NCI-H1105 (cell line): ENCODE measurements around the gene ATP6V1E1.
A peak's percentile ranks its signal among the peaks of the same experiment; 100 is the strongest.
"Not testable (repeated sequence)": the region's sequence is repeated elsewhere in the genome, so short reads cannot be mapped to it uniquely, and the experiment has no call there.

ENCODE experiments used
- DNase-seq: peaks from one replicate; lab custom pipeline; 2025; lab: John Stamatoyannopoulos, UW

The ATP6V1E1 gene

DNA sequence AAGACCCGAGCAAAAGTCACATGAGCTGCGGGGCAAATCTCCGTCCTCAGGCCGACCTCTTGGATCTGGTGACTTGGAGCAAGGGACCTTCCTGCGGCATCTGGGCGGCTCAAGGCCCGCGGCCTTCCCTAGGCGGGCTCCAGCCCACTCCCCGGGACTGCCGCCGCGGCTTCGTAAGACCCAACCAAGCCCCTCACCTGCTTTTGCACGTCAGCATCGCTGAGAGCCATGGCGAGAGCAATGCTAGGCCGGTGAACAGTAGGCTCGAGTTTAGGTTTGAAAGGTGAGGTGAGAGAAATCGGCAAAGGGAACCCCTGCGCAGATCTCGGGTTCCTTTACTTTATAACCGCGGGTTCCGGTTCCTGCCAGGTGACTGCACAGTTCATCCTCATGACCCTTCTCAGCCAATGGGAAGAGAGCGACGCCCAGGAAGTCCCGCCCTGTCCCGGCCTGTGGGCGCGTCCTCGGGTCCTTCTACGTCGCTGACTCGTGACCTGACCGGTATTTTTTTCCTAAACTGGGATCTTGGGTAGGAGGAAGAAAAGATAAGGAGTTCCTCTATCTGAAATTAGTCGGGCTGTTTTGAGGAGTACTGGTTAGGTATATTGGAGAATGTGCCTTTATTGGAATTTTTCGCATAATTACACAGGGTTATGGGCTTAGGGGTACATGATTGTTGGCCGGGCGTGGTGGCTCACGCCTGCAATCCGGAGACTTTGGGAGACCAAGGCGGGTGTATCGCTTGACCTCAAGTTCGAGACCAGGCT is at the start of gene ATP6V1E1:
Gene ATP6V1E1 (minus strand): TSS at position 344 of the 767 bp plus-strand sequence. CDS start 114 bp downstream, at position 230.
- DNase-seq, result peak; percentile 90

DNA sequence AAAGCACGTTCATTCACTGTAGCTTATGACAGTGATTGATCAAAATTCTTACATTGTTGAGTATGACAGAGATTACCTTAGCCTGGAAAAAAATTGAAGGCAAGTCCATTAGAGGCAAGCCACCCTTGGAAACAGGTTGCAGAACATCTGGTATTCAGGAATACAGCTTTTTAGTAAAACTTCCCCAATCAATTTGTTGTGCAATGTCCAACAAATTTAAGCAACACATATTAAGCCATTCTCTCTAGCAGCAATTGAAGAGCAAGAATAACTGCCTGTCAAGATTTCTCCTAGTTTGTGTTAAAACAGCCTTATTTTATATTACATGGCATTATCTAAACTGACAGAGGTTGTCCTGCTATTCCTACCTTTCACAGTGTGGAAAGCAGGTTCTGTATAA is 47.0 kb upstream of the ATP6V1E1 start:
- no peak for DNase-seq

DNA sequence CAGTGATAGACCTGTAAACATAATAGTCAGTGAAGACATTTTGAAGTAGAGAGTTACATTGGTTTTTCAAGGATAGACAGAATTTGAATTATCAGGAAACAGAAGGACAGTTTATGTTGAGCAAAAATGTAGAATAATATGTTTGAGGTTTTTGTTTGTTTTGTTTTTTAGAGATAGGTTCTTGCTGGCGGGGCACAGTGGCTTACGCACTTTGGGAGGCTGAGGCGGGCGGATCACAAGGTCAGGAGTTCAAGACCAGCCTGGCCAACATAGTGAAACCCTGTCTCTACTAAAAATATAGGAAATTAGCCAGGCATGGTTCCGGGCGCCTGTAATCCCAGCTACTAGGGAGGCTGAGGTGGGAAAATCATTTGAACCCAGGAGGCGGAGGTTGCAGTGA is 45.6 kb upstream of the ATP6V1E1 start:
- no peak for DNase-seq

DNA sequence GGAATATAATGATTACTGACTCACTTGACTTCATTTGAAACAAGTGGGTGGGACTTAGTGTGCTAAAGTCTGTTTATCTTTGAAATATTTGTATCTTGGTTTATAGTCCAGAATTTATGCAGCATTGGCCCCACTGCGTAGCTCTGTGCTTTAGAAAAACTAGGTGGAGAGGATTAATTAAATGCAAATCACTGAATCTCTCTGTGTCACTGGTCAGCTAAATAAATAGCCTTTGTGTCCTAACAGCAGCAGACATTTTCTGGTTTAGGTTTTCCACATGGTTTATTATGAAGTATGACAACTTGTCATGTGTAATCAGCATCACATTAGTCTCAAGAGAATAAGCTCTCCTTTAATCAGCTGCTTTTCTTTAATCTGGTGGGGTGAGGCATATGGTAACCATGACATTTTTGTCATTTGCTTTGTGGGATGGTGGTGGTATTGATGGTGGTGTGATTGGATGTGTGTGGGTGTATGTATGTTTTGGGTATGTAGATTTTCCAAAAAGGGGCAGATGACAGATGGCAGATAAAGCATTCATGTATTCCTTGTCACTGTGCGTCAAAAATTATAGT is 44.0 kb upstream of the ATP6V1E1 start:
- DNase-seq, result no peak

DNA sequence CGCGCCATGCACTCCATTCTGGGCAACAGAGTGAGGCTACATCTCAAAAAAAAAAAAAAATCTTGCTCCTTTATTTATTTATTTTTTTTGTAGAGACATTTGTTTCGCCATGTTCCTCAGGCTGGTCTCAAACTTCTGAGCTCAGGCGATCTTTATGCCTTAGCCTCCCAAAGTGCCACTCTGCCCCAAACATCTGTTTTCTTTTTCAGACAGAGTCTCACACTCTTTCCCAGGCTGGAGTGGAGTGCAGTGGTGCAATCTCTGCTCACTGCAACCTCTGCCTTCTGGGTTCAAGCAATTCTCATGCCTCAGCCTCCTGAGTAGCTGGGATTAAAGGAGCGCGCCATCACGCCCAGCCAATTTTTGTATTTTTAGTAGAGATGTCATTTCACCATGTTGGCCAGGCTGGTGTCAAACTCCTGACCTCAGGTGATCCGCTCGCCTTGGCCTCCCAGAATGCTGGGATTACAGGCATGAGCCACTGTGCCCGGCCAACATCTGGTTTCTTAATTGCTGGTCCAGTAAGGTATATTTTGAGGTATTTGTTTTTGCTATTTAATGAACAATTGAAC is 43.1 kb upstream of the ATP6V1E1 start:
- not testable (repeated sequence) for DNase-seq

DNA sequence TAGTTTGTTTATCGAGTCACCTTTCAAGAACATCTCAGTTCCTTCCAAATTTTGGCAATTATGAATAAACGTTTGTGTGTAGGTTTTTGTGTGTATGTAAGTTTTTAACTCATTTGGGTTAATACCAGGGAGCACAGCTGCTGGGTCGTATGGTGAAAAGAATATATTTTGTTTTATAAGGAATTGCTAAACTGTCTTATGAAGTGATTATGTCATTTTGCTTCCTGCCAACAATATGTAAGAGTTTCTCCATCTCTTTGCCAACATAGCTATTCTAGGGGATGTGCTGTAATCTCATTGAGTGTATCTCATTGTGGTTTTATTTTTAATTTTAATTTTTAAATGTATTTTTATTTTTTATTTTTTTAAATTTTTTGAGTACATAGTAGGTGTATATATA is 37.3 kb upstream of the ATP6V1E1 start:
- no peak for DNase-seq

DNA sequence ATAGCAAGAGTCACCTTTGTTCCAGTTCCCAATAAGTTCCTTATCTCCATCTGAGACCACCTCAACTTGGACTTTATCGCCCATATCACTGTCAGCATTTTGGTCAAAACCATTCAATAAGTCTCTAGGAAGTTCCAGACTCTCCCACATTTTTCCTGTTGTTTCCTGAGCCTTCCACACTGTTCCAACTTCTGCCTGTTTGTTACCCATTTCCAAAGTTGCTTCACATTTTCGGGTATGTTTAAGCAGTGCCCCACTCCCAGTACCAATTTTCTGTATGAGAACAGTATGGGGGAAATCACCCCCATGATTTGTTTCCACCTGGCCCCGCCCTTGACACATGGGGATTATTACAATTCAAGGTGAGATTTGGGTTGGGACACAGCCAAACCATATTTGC is 36.7 kb upstream of the ATP6V1E1 start:
- DNase-seq, result no peak

GRCh38 chr22:17664414-17665055 is 36.0 kb upstream of the ATP6V1E1 start:
- DNase-seq, result no peak

DNA sequence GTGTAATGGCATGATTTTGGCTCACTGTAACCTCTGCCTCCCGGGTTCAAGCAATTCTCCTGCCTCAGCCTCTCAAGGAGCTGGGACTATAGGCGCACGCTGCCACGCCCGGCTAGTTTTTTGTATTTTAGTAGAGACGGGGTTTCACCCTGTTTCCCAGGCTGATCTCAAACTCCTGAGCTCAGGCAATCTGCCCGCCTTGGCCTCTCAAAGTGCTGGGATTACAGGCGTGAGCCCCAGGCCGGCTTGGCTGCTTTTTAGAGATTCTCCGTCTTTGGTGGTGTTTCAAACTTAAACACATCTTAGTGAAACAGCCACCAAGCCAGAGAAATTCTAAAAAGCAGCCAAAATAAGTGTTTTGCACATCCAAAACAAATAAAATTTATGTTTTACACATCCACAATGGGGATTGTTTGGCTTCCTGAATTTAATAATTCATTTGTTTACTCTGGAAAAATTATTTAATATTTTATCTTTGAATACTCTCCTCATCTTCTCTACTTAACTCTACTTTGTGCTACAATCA is 28.4 kb upstream of the ATP6V1E1 start:
- no peak for DNase-seq

- DNase-seq, result no peak
Measured at GRCh38 chr22:17655289-17655688, 26.7 kb upstream of the ATP6V1E1 start.

DNA sequence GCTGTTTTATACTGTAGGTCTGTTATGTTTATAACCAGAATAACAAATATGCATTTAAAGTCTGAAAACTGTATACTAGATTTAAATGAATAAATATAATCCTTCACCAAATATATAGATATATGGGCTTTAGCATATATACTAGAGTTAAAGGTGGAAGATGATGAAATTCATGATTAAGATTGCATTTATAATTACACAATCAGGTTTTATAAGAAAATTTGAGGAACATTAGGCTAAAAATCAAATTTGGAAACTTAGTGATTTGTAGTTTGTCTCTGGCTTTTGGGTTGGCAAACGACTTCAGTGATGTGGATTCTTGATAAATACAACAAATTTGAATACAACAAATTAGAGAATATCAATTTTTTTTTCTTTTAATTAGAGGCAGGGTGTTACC is 20.0 kb upstream of the ATP6V1E1 start:
- DNase-seq, result no peak

- no peak for DNase-seq
Measured at GRCh38 chr22:17647991-17648390, 19.4 kb upstream of the ATP6V1E1 start.

GRCh38 chr22:17647452-17647851 is 18.9 kb upstream of the ATP6V1E1 start:
- DNase-seq, result no peak

GRCh38 chr22:17642357-17642756 is 13.8 kb upstream of the ATP6V1E1 start:
- DNase-seq, result not testable (repeated sequence)

- no peak for DNase-seq
Measured at GRCh38 chr22:17641269-17641668, 12.7 kb upstream of the ATP6V1E1 start.

DNA sequence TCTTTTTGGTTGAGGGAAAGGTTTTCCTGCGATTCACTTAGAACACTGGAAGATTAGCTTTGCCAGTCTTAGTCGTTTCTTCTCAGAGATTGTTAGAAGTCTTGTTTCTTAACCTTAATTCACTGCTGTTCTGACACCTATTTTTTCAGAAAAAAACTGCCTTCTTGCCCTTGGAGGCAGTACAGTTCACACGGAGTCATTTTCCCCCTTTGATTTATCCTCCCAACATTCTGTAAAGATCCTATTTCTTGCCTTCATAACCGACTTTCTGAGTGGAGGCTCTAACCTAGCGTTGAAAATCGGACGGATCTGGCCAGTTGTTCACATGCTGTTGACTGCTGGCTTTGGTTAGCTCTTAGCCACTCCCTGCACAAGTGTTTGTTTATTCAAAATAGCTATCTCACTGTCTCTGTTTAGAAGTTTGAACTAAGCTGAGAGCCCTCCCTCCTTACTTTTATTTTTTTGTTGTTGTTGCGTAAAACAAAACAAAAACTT is 10.7 kb upstream of the ATP6V1E1 start:
- no peak for DNase-seq

GRCh38 chr22:17638432-17639246 is 10.1 kb upstream of the ATP6V1E1 start, which contains the start of gene BCL2L13:
TSS of gene BCL2L13 (plus strand) at chr22:17638757. CDS start at chr22:17655712, 16,955 bp downstream.
- peak; percentile 88 for DNase-seq

DNA sequence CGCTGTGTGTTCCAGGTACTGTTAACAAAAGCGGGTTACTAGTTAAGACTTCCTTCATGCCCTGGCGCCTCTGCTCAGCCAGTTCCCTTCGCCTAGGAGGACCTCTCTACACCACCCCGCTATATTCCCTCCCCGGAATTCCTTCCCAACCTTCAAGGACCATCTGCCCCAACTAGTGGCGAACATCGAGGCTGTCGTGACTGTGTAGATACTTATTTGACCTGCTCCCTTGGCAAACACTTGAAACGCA is 9.6 kb upstream of the ATP6V1E1 start:
- peak; percentile 69 for DNase-seq

DNA sequence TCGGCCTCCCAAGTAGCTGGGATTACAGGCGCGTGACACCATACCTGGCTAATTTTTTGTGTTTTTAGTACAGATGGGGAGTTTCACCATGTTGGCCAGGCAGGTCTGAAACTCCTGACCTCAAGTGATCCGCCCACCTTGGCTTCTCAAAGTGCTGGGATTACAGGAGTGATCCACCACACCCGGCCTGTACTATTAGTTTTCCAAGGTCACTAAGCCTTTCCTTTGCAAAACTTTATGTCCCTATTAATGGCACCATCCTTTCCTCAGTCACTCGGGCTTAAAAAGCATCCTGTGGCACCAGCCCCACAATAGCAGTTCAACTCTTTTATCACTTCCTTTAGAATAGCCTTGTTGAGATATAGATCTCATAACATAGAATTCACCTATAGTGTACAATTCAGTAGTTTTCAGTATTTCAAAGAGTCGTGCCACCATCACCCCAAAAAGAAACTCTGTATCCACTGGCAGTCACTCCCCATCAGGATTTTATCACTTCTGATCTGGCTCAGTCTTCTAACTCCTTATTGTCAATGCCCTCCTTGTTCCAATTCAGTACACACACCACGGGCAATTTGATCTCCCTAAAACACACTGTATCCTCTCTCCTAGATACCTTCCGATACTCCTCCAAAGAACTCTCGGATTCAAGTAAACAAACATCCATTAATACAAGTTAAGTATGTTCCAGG is 9.1 kb upstream of the ATP6V1E1 start:
- no peak for DNase-seq

DNA sequence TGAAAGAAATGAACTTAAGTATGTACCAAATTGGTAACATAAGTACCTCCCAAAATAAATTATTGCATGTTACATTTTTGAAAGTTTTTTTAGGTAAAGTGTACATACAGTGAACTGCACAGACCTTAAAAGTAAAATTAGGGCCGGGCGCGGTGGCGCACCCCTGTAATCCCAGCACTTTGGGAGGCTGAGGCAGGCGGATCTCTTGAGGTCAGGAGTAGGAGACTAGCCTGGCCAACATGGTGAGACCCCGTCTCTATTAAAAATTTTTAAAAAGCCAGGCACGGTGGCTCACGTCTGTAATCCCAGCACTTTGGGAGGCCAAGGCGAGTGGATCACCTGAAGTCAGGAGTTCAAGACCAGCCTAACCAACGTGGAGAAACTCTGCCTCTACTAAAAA is 8.3 kb upstream of the ATP6V1E1 start:
- not testable (repeated sequence) for DNase-seq

- DNase-seq, result no peak
Measured at GRCh38 chr22:17634696-17635095, 6.1 kb upstream of the ATP6V1E1 start.
